ENCODE measurements around the gene FOXO1.

DNA sequence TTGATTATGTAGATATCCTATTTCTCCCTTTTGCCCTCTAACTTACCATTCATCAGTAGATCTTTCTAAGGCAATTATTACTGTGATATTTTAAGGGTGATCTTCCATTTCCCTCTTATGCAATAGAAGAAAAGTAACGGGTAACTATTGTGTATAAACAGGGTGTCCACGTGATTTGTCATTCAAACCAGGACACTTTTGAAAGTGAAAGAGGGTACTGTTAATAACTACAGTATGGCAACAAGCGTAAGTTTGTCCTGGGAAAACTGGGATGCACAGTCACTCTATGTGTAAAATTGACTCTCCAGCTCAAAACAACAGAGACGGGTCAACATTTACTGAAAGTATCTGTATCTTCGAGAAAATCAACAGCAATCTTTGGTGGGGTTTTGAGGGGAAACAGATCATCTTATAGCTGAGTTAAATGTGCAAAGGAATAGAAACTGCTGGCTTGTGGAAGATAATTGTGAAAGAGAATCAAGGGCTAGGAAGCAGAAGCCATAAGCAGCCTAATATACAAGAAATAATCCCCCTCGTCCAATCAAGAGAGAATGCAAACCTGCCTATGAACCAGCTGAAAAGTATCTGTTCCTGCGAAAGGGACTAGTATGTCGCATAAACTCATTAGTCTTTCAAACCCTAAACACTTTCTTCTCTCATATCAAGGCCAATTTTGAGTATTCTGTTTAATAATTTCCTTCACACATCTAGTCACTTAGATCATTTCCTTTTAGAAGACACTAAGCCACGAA is 126.7 kb downstream of the FOXO1 start:
- TF ChIP-seq, protein P1, sequence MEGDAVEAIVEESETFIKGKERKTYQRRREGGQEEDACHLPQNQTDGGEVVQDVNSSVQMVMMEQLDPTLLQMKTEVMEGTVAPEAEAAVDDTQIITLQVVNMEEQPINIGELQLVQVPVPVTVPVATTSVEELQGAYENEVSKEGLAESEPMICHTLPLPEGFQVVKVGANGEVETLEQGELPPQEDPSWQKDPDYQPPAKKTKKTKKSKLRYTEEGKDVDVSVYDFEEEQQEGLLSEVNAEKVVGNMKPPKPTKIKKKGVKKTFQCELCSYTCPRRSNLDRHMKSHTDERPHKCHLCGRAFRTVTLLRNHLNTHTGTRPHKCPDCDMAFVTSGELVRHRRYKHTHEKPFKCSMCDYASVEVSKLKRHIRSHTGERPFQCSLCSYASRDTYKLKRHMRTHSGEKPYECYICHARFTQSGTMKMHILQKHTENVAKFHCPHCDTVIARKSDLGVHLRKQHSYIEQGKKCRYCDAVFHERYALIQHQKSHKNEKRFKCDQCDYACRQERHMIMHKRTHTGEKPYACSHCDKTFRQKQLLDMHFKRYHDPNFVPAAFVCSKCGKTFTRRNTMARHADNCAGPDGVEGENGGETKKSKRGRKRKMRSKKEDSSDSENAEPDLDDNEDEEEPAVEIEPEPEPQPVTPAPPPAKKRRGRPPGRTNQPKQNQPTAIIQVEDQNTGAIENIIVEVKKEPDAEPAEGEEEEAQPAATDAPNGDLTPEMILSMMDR (IDR thresholded peaks at IDR 0.05): no peak
- TF ChIP-seq POLR2A (IDR thresholded peaks at IDR 0.05): no peak

All from esophagus squamous epithelium (tissue), 4 donors.